HUES48 (cell line): ENCODE results near the gene MESP2.

Experiments
- H3K27ac ChIP-seq: one replicate; pipeline ENCODE4 v1.7.0; 2013; ENCODE audit warnings: low read depth, low read length, inconsistent platforms
- H3K27me3 ChIP-seq: 2 replicates; pipeline ENCODE4 v1.6.1; 2013; ENCODE audit warnings: mild to moderate bottlenecking, low read length; ENCODE audit not compliant: control insufficient read depth, insufficient read depth
- H3K36me3 ChIP-seq: 2 replicates; pipeline ENCODE4 v1.6.1; 2013; ENCODE audit warnings: low read length; ENCODE audit not compliant: control insufficient read depth, insufficient read depth
- H3K4me1 ChIP-seq: 2 replicates; pipeline ENCODE4 v1.6.1; 2013; ENCODE audit warnings: mild to moderate bottlenecking, low read length; ENCODE audit not compliant: control insufficient read depth, insufficient read depth
- H3K4me3 ChIP-seq: 2 replicates; pipeline ENCODE4 v1.5.1; 2013; ENCODE audit warnings: mild to moderate bottlenecking, low read depth, low read length
- H3K9ac ChIP-seq: 2 replicates; pipeline ENCODE4 v1.6.1; 2013; ENCODE audit warnings: mild to moderate bottlenecking, low read depth, low read length, moderate library complexity
- H3K9me3 ChIP-seq: 2 replicates; pipeline ENCODE4 v1.6.1; 2013; ENCODE audit warnings: low read length; ENCODE audit not compliant: control insufficient read depth, insufficient read depth

Gene MESP2

DNA sequence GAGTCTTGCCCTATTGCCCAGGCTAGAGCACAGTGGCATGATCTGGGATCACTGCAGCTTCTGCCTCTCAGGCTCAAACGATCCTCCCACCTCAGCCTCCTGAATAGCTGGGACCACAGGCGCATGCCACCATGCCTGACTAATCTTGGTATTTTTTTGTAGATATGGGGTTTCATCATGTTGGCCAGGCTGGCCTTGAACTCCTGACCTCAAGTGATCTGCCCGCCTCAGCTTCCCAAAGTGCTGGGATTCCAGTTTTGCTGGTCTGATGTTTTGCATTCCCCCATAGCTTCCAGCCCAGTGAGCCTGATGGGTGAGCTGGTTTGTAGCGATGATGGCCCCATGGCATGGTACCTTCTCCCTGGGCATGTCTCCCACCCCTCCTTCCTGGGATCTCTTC lies 20.4 kb upstream of the MESP2 start:
- Histone ChIP-seq H3K9me3 (no peaks in the 10 kb centered on the region), H3K4me3 (no peak overlapping the region), H3K27ac (no peak overlapping the region), H3K9ac (no peak overlapping the region), H3K36me3 (no peaks in the 10 kb centered on the region), H3K4me1 (peaks cover 7% of the 10 kb centered on the region; the same call in 1 of the 2 replicates), H3K27me3 (peaks cover 37% of the 10 kb centered on the region)

DNA sequence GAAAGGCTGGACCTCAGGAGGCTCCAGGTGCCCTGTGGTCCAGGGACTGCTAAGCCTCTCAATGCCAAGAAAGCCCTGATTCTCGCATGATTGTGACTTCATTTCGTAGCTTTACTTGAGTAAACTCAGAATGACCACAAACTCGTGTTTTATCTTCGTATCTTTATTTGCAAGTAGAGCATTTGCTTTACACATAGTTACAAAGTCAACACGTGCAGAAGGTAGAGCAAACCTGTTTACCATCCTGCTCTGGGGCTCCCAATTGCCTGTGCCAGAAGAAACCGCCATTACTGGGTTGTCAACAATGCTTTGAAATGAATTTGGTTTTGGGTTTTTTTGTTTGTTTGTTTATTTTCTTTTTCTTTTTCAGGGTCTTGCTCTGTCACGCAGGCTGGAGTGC lies 19.2 kb upstream of the MESP2 start:
- peaks cover 7% of the 10 kb centered on the region; the same call in 1 of the 2 replicates for H3K4me1 ChIP-seq
- H3K27ac ChIP-seq = no peak overlapping the region
- H3K9me3 ChIP-seq = no peaks in the 10 kb centered on the region
- H3K9ac ChIP-seq = no peak overlapping the region
- H3K36me3 ChIP-seq = no peaks in the 10 kb centered on the region
- no peak overlapping the region for H3K4me3 ChIP-seq
- peaks cover 25% of the 10 kb centered on the region for H3K27me3 ChIP-seq

DNA sequence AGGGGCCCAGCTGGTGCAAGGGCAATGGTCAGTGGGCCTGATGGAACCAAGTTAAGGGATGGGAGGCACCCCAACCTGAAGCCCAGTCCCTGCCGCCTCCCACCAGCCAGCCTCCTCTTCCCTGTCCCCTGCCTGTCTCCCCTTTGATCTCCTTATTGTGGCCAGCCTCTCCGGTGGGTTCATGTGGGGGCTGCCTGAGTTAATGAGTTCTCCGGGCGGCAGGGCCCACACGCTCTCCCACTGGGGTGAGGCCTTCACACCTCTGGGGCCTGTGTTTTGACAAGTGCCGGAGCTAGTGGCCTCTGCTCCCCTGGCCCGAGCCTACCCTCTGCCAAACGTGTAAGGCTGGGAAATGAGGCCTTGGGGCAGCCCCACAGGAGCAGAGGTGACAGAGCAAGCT lies 17.8 kb upstream of the MESP2 start:
- H3K4me3 ChIP-seq = no peak overlapping the region
- no peaks in the 10 kb centered on the region for H3K9me3 ChIP-seq
- H3K36me3 ChIP-seq = no peaks in the 10 kb centered on the region
- H3K27ac ChIP-seq = no peak overlapping the region
- peaks cover 14% of the 10 kb centered on the region; the same call in 1 of the 2 replicates for H3K27me3 ChIP-seq
- peaks cover 7% of the 10 kb centered on the region; the same call in 1 of the 2 replicates for H3K4me1 ChIP-seq
- H3K9ac ChIP-seq = no peak overlapping the region

DNA sequence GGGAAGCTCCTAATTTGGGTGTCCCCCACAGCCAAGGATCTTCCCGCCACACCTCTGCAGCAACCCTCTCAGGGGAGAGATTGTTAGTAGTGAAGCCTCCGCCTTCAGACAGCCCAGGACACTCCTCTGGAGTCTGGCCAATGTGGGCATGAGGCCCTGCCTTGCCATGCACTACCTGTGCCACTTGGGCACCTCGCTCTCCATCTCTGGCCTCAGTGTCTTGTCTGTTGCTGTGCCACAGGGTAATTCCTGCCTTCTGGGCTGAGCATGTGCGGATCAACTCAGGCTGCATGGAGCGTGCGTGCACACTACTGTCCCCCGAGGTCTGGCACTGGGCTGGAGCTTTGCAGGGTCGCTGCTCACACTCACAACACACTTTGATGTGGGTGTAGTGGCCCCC lies 17.2 kb upstream of the MESP2 start:
- H3K4me1 ChIP-seq = peaks cover 7% of the 10 kb centered on the region; the same call in 1 of the 2 replicates
- H3K9me3 ChIP-seq = no peaks in the 10 kb centered on the region
- no peak overlapping the region for H3K4me3 ChIP-seq
- no peak overlapping the region for H3K27ac ChIP-seq
- no peak overlapping the region for H3K9ac ChIP-seq
- H3K27me3 ChIP-seq = peaks cover 9% of the 10 kb centered on the region; the same call in 1 of the 2 replicates
- H3K36me3 ChIP-seq = no peaks in the 10 kb centered on the region

DNA sequence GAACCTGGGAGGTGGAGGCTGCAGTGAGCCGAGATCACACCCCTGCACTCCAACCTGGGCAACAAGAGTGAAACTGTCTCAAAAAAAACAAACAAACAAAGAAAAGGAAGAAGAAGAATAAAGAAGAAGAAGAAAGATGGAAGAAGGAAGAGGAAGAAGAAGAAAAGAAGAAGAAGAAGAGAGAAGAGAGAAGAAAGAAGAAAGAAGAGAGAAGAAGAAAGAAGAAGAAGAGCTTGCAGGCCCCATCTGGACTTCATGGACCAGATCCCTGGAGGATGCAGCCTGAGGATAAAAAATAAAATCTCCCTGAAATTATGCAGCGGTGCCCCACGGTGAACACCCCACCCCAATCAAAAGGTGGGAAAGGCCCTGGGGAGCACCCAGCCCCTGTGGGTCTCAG lies 16.3 kb upstream of the MESP2 start:
- no peaks in the 10 kb centered on the region for H3K9me3 ChIP-seq
- H3K9ac ChIP-seq = no peak overlapping the region
- H3K27ac ChIP-seq = no peak overlapping the region
- no peaks in the 10 kb centered on the region for H3K36me3 ChIP-seq
- no peak overlapping the region for H3K4me3 ChIP-seq
- peaks cover 5% of the 10 kb centered on the region; the same call in 1 of the 2 replicates for H3K27me3 ChIP-seq
- H3K4me1 ChIP-seq = peaks cover 7% of the 10 kb centered on the region; the same call in 1 of the 2 replicates

DNA sequence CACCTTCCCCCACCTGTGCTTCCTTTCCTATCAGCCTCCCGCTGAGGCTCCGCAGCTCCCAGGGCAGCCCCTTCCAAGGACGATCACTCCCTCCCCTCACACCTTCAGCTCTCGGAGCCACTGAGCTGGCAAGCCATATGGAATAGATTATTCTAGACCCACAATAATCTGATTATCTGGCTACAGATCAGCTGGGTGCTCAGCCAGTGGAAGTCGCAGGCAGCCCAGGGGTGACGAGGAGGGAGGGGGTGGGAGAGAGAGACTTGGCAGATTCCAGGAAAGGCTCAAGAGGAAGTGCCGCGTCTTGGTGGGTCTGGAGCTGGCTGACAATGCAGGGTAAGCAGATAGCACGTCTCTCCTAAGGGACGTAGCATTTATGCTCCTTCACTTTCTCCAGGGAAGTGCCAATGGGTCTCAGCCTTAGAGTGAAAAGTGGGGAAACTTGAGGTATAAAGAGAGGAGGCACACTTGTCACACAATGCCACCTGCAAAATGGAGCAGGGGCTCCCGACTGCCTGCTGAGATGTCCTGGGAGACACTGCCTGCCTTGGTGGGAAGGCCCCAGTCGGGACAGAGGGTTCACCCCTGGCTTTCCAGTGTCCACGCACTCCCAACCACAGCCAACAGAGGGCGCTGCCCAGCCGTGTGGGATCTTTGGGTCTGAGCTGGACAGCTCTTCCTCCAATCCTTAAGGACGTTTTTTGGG lies 15.7 kb upstream of the MESP2 start:
- Histone ChIP-seq H3K36me3 (no peaks in the 10 kb centered on the region), H3K9me3 (no peaks in the 10 kb centered on the region), H3K9ac (no peak overlapping the region), H3K27me3 (peaks cover 5% of the 10 kb centered on the region; the same call in 1 of the 2 replicates), H3K27ac (no peak overlapping the region), H3K4me3 (no peak overlapping the region), H3K4me1 (peaks cover 7% of the 10 kb centered on the region; the same call in 1 of the 2 replicates)

DNA sequence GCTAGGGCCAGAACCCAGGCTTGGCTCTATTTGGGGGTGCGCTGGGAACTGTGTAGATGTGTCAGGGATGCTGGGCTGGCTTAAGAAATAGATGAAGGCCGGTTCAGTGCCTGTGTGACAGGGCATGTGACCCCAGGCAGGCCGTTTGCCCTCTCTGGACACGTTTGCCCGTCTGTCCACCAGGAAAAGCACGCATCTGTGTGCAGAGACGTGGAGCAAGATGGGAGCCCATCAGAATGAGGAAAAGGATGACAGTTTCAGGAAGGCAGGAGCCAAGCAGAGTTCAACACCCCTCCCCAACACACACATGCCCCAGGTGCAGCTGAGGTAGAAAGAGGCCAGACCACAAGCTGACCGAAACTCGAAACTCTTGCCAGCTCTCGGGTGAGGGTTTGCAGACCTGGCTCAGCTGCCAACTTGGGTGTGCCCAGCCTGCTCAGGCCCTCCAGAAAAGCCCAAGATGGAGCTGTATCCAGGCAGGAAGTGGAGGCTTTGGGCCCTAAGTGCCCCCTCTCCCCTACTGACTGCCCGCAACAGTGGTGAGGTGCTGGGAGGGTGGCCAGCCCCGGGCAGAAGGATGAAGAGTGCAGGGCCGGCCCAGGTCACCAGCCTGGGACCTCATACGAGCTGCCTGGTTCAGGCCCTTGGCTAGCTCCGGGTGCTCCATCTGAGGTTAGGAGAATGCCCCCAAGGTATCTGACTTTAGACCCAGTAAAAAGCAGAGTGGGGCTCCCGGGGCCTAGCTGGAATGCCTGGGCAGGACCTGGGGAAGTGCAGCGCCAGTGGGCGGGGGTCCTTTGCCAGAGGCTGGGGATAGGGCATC lies 14.9 kb upstream of the MESP2 start:
- H3K36me3 ChIP-seq = no peaks in the 10 kb centered on the region
- no peak overlapping the region for H3K27ac ChIP-seq
- H3K4me3 ChIP-seq = no peak overlapping the region
- no peaks in the 10 kb centered on the region for H3K27me3 ChIP-seq
- peaks cover 7% of the 10 kb centered on the region; the same call in 1 of the 2 replicates for H3K4me1 ChIP-seq
- no peaks in the 10 kb centered on the region for H3K9me3 ChIP-seq
- no peak overlapping the region for H3K9ac ChIP-seq

DNA sequence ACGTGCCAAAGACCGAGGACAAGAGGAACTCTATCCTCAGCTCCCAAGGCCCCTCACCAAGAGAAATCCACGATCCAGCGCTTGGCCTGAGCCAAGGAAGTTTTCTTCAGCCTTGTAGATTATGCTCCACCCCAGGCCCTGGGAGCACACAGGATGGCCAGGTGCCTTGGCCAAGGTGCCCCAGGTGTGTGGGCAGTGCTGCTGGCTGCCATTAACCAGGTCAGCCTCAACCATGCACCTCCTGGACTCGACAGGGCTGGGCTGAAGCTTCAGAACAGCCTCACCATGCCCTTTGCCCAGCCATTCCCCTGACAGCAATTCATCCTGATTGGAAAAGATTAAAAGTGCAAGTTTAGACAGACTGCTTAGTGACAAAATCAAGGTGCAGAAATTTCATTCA lies 14.2 kb upstream of the MESP2 start:
- no peak overlapping the region for H3K27ac ChIP-seq
- no peaks in the 10 kb centered on the region for H3K36me3 ChIP-seq
- no peak overlapping the region for H3K4me3 ChIP-seq
- H3K9ac ChIP-seq = no peak overlapping the region
- no peaks in the 10 kb centered on the region for H3K27me3 ChIP-seq
- H3K4me1 ChIP-seq = peaks cover 7% of the 10 kb centered on the region; the same call in 1 of the 2 replicates
- no peaks in the 10 kb centered on the region for H3K9me3 ChIP-seq

DNA sequence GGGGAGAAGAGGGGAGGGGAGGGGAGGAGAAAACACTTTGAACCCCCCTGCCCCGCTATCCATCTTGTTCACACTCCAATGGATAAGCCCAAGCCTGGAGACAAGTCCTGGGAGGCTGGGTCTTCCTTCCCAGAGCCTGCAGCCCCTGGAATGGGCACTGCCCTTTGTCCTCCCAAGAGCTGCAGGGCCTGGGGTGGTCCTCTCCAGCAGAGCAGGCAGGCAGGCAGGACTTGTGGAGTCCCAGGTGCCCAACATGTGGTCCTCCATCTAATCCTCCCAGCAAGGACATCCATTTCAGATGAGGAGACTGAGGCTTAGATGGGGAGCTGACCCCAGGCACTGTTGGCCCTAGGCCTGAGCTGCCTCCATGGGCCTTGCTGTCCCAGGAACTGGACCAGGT lies 10.4 kb upstream of the MESP2 start:
- Histone ChIP-seq H3K4me3 (no peak overlapping the region), H3K27ac (no peak overlapping the region)

DNA sequence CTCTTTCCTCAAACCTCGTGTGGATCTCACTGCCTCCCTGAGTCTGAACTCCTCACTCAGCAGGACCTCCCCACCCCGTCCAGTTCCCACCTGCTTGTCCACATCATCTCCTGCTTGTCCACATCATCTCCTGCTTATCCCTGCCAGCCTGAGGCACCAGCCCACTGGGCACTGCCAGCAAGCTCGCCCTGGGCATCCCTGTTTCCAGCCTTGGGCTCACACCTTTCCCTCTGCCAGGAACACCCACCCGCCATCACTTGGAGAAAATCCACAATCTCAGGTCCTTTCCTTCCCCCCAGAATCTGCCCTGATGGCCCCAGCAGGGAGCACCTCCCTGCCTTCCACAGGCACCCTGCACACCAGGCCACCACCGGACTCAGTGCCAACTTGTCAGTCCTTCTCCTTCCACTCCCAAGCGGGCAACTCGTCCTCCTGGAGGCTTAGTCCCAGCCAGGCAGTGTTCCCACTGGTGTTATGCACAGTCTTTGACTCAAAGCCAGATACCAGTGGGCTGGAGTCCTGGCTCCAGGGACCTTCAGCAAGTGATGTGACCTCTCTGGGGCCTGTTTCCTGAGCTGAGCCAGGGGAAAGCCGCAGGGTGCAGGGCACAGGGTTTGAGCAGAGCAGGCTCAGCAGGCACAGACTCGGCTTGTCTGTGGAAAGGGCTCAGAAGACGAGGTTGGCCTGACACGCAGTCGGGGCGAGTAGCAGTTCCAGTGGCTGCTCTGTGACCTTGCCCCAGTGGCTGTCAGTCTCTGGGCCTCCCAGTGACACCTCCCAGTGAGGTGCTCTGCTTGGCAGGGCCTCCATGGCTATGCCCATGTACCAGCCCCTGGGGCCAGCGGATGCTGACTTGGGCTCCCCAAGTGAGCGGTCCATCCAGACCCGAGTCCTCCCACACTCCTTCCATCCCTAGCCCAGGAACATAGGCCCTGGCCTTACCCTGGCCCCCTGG lies 9.5 kb upstream of the MESP2 start:
- H3K9me3 ChIP-seq = no peaks in the 10 kb centered on the region
- H3K36me3 ChIP-seq = no peaks in the 10 kb centered on the region
- no peak overlapping the region for H3K27ac ChIP-seq
- H3K4me1 ChIP-seq = no peaks in the 10 kb centered on the region
- H3K27me3 ChIP-seq = no peaks in the 10 kb centered on the region
- no peak overlapping the region for H3K4me3 ChIP-seq
- H3K9ac ChIP-seq = no peak overlapping the region

More for the DNA sequence above, 10.4 kb upstream of the MESP2 start:
- H3K27me3 ChIP-seq = no peaks in the 10 kb centered on the region
- H3K9me3 ChIP-seq = no peaks in the 10 kb centered on the region
- no peaks in the 10 kb centered on the region for H3K4me1 ChIP-seq
- H3K9ac ChIP-seq = no peak overlapping the region
- H3K36me3 ChIP-seq = no peaks in the 10 kb centered on the region
